Trophoblast cell (in vitro differentiated cells and primary cell): ENCODE measurements around the gene UBE2E1.

Source experiments
- DNase-seq, 2 donors: peaks; one replicate each; pipeline ENCODE4 v3.0.0-alpha.2; 2016
- H2AFZ ChIP-seq: 2 replicates; pipeline ENCODE4 v1.6.1; 2013; ENCODE audit warnings: low read length, moderate library complexity, mild to moderate bottlenecking; ENCODE audit not compliant: insufficient read depth, poor library complexity
- H2AK5ac ChIP-seq: 2 replicates; pipeline ENCODE4 v1.6.1; 2013; ENCODE audit warnings: mild to moderate bottlenecking, low read length
- H2BK120ac ChIP-seq: 2 replicates; pipeline ENCODE4 v1.6.1; 2013; ENCODE audit warnings: low read length, mild to moderate bottlenecking, moderate library complexity; ENCODE audit not compliant: insufficient read depth, poor library complexity
- H2BK12ac ChIP-seq: 2 replicates; pipeline ENCODE4 v1.6.1; 2013; ENCODE audit warnings: mild to moderate bottlenecking, low read length, moderate library complexity
- H2BK5ac ChIP-seq: 2 replicates; pipeline ENCODE4 v1.6.1; 2013; ENCODE audit warnings: low read length, low read depth, moderate library complexity, mild to moderate bottlenecking; ENCODE audit not compliant: poor library complexity
- H3K14ac ChIP-seq: 2 replicates; pipeline ENCODE4 v1.6.1; 2013; ENCODE audit warnings: mild to moderate bottlenecking, low read length
- H3K18ac ChIP-seq: 2 replicates; pipeline ENCODE4 v1.6.1; 2013; ENCODE audit warnings: mild to moderate bottlenecking, low read length
- H3K23ac ChIP-seq: 2 replicates; pipeline ENCODE4 v1.6.1; 2013; ENCODE audit warnings: low read length
- H3K27ac ChIP-seq: 2 replicates; pipeline ENCODE4 v1.5.1; 2013; ENCODE audit warnings: low read depth, mild to moderate bottlenecking, inconsistent platforms, low read length, moderate library complexity
- H3K27me3 ChIP-seq: 2 replicates; pipeline ENCODE4 v1.6.1; 2013; ENCODE audit warnings: inconsistent platforms, mild to moderate bottlenecking, low read length, moderate library complexity; ENCODE audit not compliant: insufficient read depth
- H3K36me3 ChIP-seq, 2 experiments: 1 replicate in 1 of 2; 2 replicates in 1 of 2; pipeline ENCODE4 v1.6.1; 2013; ENCODE audit warnings: low read length in 2 of 2, mild to moderate bottlenecking in 2 of 2, moderate library complexity in 1 of 2; ENCODE audit not compliant: insufficient read depth in 2 of 2, control insufficient read depth in 1 of 2
- H3K4ac ChIP-seq: 2 replicates; pipeline ENCODE4 v1.6.1; 2013; ENCODE audit warnings: low read depth, mild to moderate bottlenecking, low read length, moderate library complexity
- H3K4me1 ChIP-seq, 2 experiments: 1 replicate in 1 of 2; 2 replicates in 1 of 2; pipeline ENCODE4 v1.6.1; 2013; ENCODE audit warnings: low read length in 2 of 2, mild to moderate bottlenecking in 2 of 2, moderate library complexity in 1 of 2; ENCODE audit not compliant: insufficient read depth in 2 of 2, control insufficient read depth in 1 of 2
- H3K4me2 ChIP-seq: 2 replicates; pipeline ENCODE4 v1.6.1; 2013; ENCODE audit warnings: inconsistent platforms, mild to moderate bottlenecking, low read length, moderate library complexity
- H3K4me3 ChIP-seq: 2 replicates; pipeline ENCODE4 v1.5.1; 2013; ENCODE audit warnings: mild to moderate bottlenecking, low read depth, low read length, inconsistent platforms
- H3K79me1 ChIP-seq: one replicate; pipeline ENCODE4 v1.6.1; 2013; ENCODE audit warnings: low read length
- H3K79me2 ChIP-seq: 2 replicates; pipeline ENCODE4 v1.6.1; 2013; ENCODE audit warnings: low read length, mild to moderate bottlenecking; ENCODE audit not compliant: control insufficient read depth, insufficient read depth, poor library complexity
- H3K9ac ChIP-seq: 2 replicates; pipeline ENCODE4 v1.6.1; 2013; ENCODE audit warnings: mild to moderate bottlenecking, low read length
- H3K9me3 ChIP-seq: 2 replicates; pipeline ENCODE4 v1.6.1; 2013; ENCODE audit warnings: low read depth, mild to moderate bottlenecking, control low read depth, inconsistent platforms, low read length; ENCODE audit not compliant: insufficient read depth
- H4K12ac ChIP-seq: 2 replicates; pipeline ENCODE4 v1.6.1; 2013; ENCODE audit warnings: low read depth, mild to moderate bottlenecking, low read length, moderate library complexity
- H4K8ac ChIP-seq: 2 replicates; pipeline ENCODE4 v1.6.1; 2013; ENCODE audit warnings: low read depth, mild to moderate bottlenecking, low read length, moderate library complexity
- H4K91ac ChIP-seq: one replicate; pipeline ENCODE4 v1.6.1; 2013; ENCODE audit warnings: low read depth, mild to moderate bottlenecking, low read length, moderate library complexity
- WGBS: extraction: QIAGEN DNeasy Blood & Tissue Kit; methylation state at CpG from one replicate; pipeline ENCODE4 v1.1.7; 2013; ENCODE audit warnings: missing lambda C conversion rate; ENCODE audit not compliant: insufficient read length, insufficient coverage; ENCODE audit errors: extremely low coverage; 5-methylcytosine and 5-hydroxymethylcytosine counted together

Gene UBE2E1

GRCh38 chr3:23825802-23826201 lies 20.0 kb downstream of the UBE2E1 start:
- H4K8ac ChIP-seq, result no peak overlapping the region
- no peak overlapping the region for H3K23ac ChIP-seq
- no peak overlapping the region for H2BK12ac ChIP-seq
- H3K79me2 ChIP-seq, result peaks cover 3% of the 10 kb centered on the region
- H2AK5ac ChIP-seq, result no peak overlapping the region
- H2BK5ac ChIP-seq, result no peak overlapping the region
- H3K79me1 ChIP-seq, result no peaks in the 10 kb centered on the region
- DNase-seq, result no peak
- H4K12ac ChIP-seq, result no peak overlapping the region
- H3K36me3 ChIP-seq, result peaks cover 0 to 2% of the 10 kb centered on the region in 2 experiments
- H3K18ac ChIP-seq, result no peak overlapping the region
- H3K9ac ChIP-seq, result no peak overlapping the region
- WGBS, result 100% methylated on average over 2 of the region's 4 CpGs
- no peaks in the 10 kb centered on the region for H3K27me3 ChIP-seq
- H2AFZ ChIP-seq, result no peak overlapping the region
- no peak overlapping the region for H3K4me3 ChIP-seq
- no peak overlapping the region for H2BK120ac ChIP-seq
- no peak overlapping the region for H3K4ac ChIP-seq
- no peak overlapping the region for H3K14ac ChIP-seq
- no peaks in the 10 kb centered on the region for H3K9me3 ChIP-seq
- H4K91ac ChIP-seq, result no peak overlapping the region
- H3K4me2 ChIP-seq, result no peak overlapping the region
- peaks cover 0 to 1% of the 10 kb centered on the region in 2 experiments for H3K4me1 ChIP-seq
- H3K27ac ChIP-seq, result no peak overlapping the region

- Histone ChIP-seq H3K18ac (no peak overlapping the region), H2BK120ac (no peak overlapping the region), H3K9me3 (no peaks in the 10 kb centered on the region), H4K91ac (no peak overlapping the region), H2BK12ac (no peak overlapping the region), H2BK5ac (no peak overlapping the region), H4K8ac (no peak overlapping the region), H3K79me1 (no peaks in the 10 kb centered on the region), H3K79me2 (peaks cover 3% of the 10 kb centered on the region), H4K12ac (no peak overlapping the region), H3K27ac (no peak overlapping the region), H3K4ac (peak overlapping the region; percentile 24), H3K4me2 (no peak overlapping the region), H2AFZ (no peak overlapping the region), H3K4me1 (no peaks in the 10 kb centered on the region), H3K9ac (no peak overlapping the region), H3K23ac (no peak overlapping the region), H3K14ac (no peak overlapping the region), H2AK5ac (no peak overlapping the region), H3K27me3 (no peaks in the 10 kb centered on the region), H3K4me3 (no peak overlapping the region), H3K36me3 (peaks cover 0 to 2% of the 10 kb centered on the region in 2 experiments)
- WGBS, result no CpG with 5 or more reads among the region's 1 CpG
- DNase-seq, result no peak
Measured at GRCh38 chr3:23826382-23827064, 20.8 kb downstream of the UBE2E1 start.

GRCh38 chr3:23829242-23829934 lies 23.6 kb downstream of the UBE2E1 start:
- Histone ChIP-seq H3K9ac (no peak overlapping the region), H3K23ac (no peak overlapping the region), H4K12ac (no peak overlapping the region), H3K4me2 (no peak overlapping the region), H4K91ac (no peak overlapping the region), H3K9me3 (no peaks in the 10 kb centered on the region), H3K79me2 (peaks cover 4% of the 10 kb centered on the region), H3K79me1 (no peaks in the 10 kb centered on the region), H3K27me3 (no peaks in the 10 kb centered on the region), H3K4me1 (no peaks in the 10 kb centered on the region), H3K27ac (no peak overlapping the region), H3K18ac (no peak overlapping the region), H2BK120ac (no peak overlapping the region), H4K8ac (no peak overlapping the region), H3K4me3 (no peak overlapping the region), H3K14ac (no peak overlapping the region), H2BK12ac (no peak overlapping the region), H2AFZ (no peak overlapping the region), H3K4ac (no peak overlapping the region), H3K36me3 (peaks cover 0 to 2% of the 10 kb centered on the region in 2 experiments), H2AK5ac (no peak overlapping the region), H2BK5ac (no peak overlapping the region)
- WGBS, result no CpG with 5 or more reads among the region's 5 CpGs
- DNase-seq, result no peak

- Histone ChIP-seq H4K91ac (no peak overlapping the region), H3K4me3 (no peak overlapping the region), H3K36me3 (peaks cover 0 to 2% of the 10 kb centered on the region in 2 experiments), H3K27ac (no peak overlapping the region), H2BK120ac (no peak overlapping the region), H3K14ac (no peak overlapping the region), H3K18ac (no peak overlapping the region), H3K4ac (no peak overlapping the region), H2AFZ (no peak overlapping the region), H2BK5ac (no peak overlapping the region), H3K4me2 (no peak overlapping the region), H3K9me3 (no peaks in the 10 kb centered on the region), H3K23ac (no peak overlapping the region), H3K27me3 (no peaks in the 10 kb centered on the region), H2AK5ac (no peak overlapping the region), H4K12ac (no peak overlapping the region), H3K79me2 (peaks cover 3% of the 10 kb centered on the region), H3K9ac (no peak overlapping the region), H3K79me1 (no peaks in the 10 kb centered on the region), H3K4me1 (no peaks in the 10 kb centered on the region), H2BK12ac (no peak overlapping the region), H4K8ac (no peak overlapping the region)
- WGBS, result no CpG with 5 or more reads among the region's 5 CpGs
- no peak for DNase-seq
Measured at GRCh38 chr3:23830869-23831484, 25.2 kb downstream of the UBE2E1 start.
